GM12874 (cell line): Measurements from ENCODE around the gene TNKS2.

Source experiments
- CTCF ChIP-seq: IDR thresholded peaks from 2 replicates; pipeline ENCODE4 v1.5.1; 2011; ENCODE audit warnings: low read depth, mild to moderate bottlenecking, control low read depth, low read length, moderate library complexity; ENCODE audit not compliant: insufficient read depth

Gene TNKS2

GRCh38 chr10:91797048-91797690 lies 1.1 kb upstream of the TNKS2 start:
- TF ChIP-seq CTCF = no peak

- no peak for TF ChIP-seq CTCF
These were observed 704 bp downstream of the TNKS2 start for GRCh38 chr10:91798649-91799611.

- no peak for TF ChIP-seq CTCF
These were observed 1.4 kb downstream of the TNKS2 start for GRCh38 chr10:91799612-91799975.

GRCh38 chr10:91800182-91800581 lies 2.0 kb downstream of the TNKS2 start:
- TF ChIP-seq CTCF = no peak

GRCh38 chr10:91800756-91801155 lies 2.5 kb downstream of the TNKS2 start:
- no peak for TF ChIP-seq CTCF

GRCh38 chr10:91803386-91804125 lies 5.3 kb downstream of the TNKS2 start:
- no peak for TF ChIP-seq CTCF

GRCh38 chr10:91804126-91804510 lies 5.9 kb downstream of the TNKS2 start:
- no peak for TF ChIP-seq CTCF
